ENCODE results near the gene NLRC3.

NLRC3 gene

DNA sequence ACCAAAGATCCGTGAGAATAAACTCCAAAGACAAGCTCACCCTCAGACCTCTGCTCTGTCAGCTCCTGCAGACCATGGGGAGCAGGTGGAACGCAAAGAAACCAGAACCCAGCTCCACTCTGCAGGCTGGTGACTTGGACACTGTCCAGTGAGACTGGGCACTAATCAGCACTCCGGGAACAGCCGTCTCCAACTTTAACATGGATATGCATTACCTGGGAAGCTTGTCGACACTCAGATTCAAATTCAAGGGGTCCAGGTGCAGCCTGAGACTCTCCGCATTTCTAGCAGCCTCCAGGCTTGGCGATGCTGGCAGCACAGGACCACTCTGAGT is 25.1 kb upstream of the NLRC3 start:
- ATAC-seq, result no peak
- TF ChIP-seq BACH2 (CRISPR knock-in tag; IDR thresholded peaks at IDR 0.05; ENCODE audit: borderline replicate concordance), result no peak
- TF ChIP-seq, protein P1, sequence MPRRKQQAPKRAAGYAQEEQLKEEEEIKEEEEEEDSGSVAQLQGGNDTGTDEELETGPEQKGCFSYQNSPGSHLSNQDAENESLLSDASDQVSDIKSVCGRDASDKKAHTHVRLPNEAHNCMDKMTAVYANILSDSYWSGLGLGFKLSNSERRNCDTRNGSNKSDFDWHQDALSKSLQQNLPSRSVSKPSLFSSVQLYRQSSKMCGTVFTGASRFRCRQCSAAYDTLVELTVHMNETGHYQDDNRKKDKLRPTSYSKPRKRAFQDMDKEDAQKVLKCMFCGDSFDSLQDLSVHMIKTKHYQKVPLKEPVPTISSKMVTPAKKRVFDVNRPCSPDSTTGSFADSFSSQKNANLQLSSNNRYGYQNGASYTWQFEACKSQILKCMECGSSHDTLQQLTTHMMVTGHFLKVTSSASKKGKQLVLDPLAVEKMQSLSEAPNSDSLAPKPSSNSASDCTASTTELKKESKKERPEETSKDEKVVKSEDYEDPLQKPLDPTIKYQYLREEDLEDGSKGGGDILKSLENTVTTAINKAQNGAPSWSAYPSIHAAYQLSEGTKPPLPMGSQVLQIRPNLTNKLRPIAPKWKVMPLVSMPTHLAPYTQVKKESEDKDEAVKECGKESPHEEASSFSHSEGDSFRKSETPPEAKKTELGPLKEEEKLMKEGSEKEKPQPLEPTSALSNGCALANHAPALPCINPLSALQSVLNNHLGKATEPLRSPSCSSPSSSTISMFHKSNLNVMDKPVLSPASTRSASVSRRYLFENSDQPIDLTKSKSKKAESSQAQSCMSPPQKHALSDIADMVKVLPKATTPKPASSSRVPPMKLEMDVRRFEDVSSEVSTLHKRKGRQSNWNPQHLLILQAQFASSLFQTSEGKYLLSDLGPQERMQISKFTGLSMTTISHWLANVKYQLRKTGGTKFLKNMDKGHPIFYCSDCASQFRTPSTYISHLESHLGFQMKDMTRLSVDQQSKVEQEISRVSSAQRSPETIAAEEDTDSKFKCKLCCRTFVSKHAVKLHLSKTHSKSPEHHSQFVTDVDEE (CRISPR knock-in tag; IDR thresholded peaks at IDR 0.05), result no peak
- no peak for TF ChIP-seq OSR1 (CRISPR knock-in tag; IDR thresholded peaks at IDR 0.05)

- TF ChIP-seq TOX (CRISPR knock-in tag; IDR thresholded peaks at IDR 0.05; ENCODE audit: borderline replicate concordance) (no peak), ZNF70 (CRISPR knock-in tag; IDR thresholded peaks at IDR 0.05) (no peak), ARNTL (CRISPR knock-in tag; IDR thresholded peaks at IDR 0.05; ENCODE audit: borderline replicate concordance, low read depth) (no peak), OSR1 (CRISPR knock-in tag; IDR thresholded peaks at IDR 0.05) (no peak), ZNF8 (CRISPR knock-in tag; IDR thresholded peaks at IDR 0.05) (no peak), CSDC2 (CRISPR knock-in tag; IDR thresholded peaks at IDR 0.05) (no peak), ISL1 (CRISPR knock-in tag; IDR thresholded peaks at IDR 0.05) (no peak), PATZ1 (CRISPR knock-in tag; IDR thresholded peaks at IDR 0.05; ENCODE audit: borderline replicate concordance) (no peak)
- no peak for ATAC-seq
Measured at GRCh38 chr16:3601614-3602319, 24.6 kb upstream of the NLRC3 start.

GRCh38 chr16:3599922-3600321 is 22.7 kb upstream of the NLRC3 start:
- no peak for TF ChIP-seq TOX (CRISPR knock-in tag; IDR thresholded peaks at IDR 0.05; ENCODE audit: borderline replicate concordance)
- TF ChIP-seq, protein P1 (CRISPR knock-in tag; IDR thresholded peaks at IDR 0.05), result no peak
- no peak for TF ChIP-seq BACH2 (CRISPR knock-in tag; IDR thresholded peaks at IDR 0.05; ENCODE audit: borderline replicate concordance)
- TF ChIP-seq ZNF8 (CRISPR knock-in tag; IDR thresholded peaks at IDR 0.05), result no peak
- TF ChIP-seq ZNF70 (CRISPR knock-in tag; IDR thresholded peaks at IDR 0.05), result no peak
- no peak for TF ChIP-seq ZFP3 (CRISPR knock-in tag; IDR thresholded peaks at IDR 0.05)
- TF ChIP-seq ZC3H10 (CRISPR knock-in tag; IDR thresholded peaks at IDR 0.05), result no peak
- no peak for TF ChIP-seq ESRRG (CRISPR knock-in tag; IDR thresholded peaks at IDR 0.05)
- TF ChIP-seq, protein P2, sequence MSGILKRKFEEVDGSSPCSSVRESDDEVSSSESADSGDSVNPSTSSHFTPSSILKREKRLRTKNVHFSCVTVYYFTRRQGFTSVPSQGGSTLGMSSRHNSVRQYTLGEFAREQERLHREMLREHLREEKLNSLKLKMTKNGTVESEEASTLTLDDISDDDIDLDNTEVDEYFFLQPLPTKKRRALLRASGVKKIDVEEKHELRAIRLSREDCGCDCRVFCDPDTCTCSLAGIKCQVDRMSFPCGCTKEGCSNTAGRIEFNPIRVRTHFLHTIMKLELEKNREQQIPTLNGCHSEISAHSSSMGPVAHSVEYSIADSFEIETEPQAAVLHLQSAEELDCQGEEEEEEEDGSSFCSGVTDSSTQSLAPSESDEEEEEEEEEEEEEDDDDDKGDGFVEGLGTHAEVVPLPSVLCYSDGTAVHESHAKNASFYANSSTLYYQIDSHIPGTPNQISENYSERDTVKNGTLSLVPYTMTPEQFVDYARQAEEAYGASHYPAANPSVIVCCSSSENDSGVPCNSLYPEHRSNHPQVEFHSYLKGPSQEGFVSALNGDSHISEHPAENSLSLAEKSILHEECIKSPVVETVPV (CRISPR knock-in tag; IDR thresholded peaks at IDR 0.05), result no peak
- no peak for ATAC-seq

- ATAC-seq, result no peak
- TF ChIP-seq, protein P3, sequence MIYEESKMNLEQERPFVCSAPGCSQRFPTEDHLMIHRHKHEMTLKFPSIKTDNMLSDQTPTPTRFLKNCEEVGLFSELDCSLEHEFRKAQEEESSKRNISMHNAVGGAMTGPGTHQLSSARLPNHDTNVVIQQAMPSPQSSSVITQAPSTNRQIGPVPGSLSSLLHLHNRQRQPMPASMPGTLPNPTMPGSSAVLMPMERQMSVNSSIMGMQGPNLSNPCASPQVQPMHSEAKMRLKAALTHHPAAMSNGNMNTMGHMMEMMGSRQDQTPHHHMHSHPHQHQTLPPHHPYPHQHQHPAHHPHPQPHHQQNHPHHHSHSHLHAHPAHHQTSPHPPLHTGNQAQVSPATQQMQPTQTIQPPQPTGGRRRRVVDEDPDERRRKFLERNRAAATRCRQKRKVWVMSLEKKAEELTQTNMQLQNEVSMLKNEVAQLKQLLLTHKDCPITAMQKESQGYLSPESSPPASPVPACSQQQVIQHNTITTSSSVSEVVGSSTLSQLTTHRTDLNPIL (CRISPR knock-in tag; IDR thresholded peaks at IDR 0.05; ENCODE audit: low read depth), result no peak
- TF ChIP-seq SNAI2 (CRISPR knock-in tag; IDR thresholded peaks at IDR 0.05) (no peak), ZNF565 (CRISPR knock-in tag; conservative IDR thresholded peaks at IDR 0.05; ENCODE audit: low read depth) (no peak), ZFP3 (CRISPR knock-in tag; IDR thresholded peaks at IDR 0.05) (no peak), TCF4 (CRISPR knock-in tag; IDR thresholded peaks at IDR 0.05; ENCODE audit: borderline replicate concordance) (no peak), ZNF8 (CRISPR knock-in tag; IDR thresholded peaks at IDR 0.05) (no peak), RARB (CRISPR knock-in tag; IDR thresholded peaks at IDR 0.05) (no peak), PATZ1 (CRISPR knock-in tag; IDR thresholded peaks at IDR 0.05; ENCODE audit: borderline replicate concordance) (no peak), OSR1 (CRISPR knock-in tag; IDR thresholded peaks at IDR 0.05) (no peak), ARNTL (CRISPR knock-in tag; IDR thresholded peaks at IDR 0.05; ENCODE audit: borderline replicate concordance, low read depth) (no peak), ZNF70 (CRISPR knock-in tag; IDR thresholded peaks at IDR 0.05) (no peak), BACH2 (CRISPR knock-in tag; IDR thresholded peaks at IDR 0.05; ENCODE audit: borderline replicate concordance) (no peak), POU6F1 (CRISPR knock-in tag; IDR thresholded peaks at IDR 0.05; ENCODE audit: borderline replicate concordance, low read depth) (no peak), ESRRG (CRISPR knock-in tag; IDR thresholded peaks at IDR 0.05) (no peak)
Measured at GRCh38 chr16:3599121-3599520, 21.9 kb upstream of the NLRC3 start.
